SH-SY5Y (cell line): ENCODE data around the gene DDX39B.

Experiments
- GATA2 ChIP-seq: IDR thresholded peaks from 2 replicates; pipeline ENCODE4 v1.6.1; 2011; ENCODE audit warnings: mild to moderate bottlenecking, low read depth, low read length
- GATA3 ChIP-seq: IDR thresholded peaks from 2 replicates; pipeline ENCODE4 v1.6.1; 2011; ENCODE audit warnings: low read depth, mild to moderate bottlenecking, low read length, moderate library complexity

GRCh38 chr6:31579546-31580437, 38.0 kb upstream of the DDX39B start:
- no peak for TF ChIP-seq GATA2
- TF ChIP-seq GATA3, result no peak
